Prostate gland (tissue), 2 donors: ENCODE measurements around the gene C10orf62.
"Not testable (repeated sequence)": the region's sequence is repeated elsewhere in the genome, so short reads cannot be mapped to it uniquely, and the experiment has no call there.

Source experiments
- POLR2AphosphoS5 ChIP-seq: sonication (generic); formaldehyde crosslinking; IDR thresholded peaks from one replicate; pipeline ENCODE4 v1.6.1; 2017; ENCODE audit warnings: antibody characterized with exemption
- TF ChIP-seq, protein P1 (sequence below), 4 experiments: fragments of 200-600 bp in 2 of 4; fragments of 450-650 bp in 2 of 4; sonication (generic) in 2 of 4; IDR thresholded peaks; 1 replicate in 3 of 4; 2 replicates in 1 of 4; pipeline ENCODE4 v1.5.1; 2016 to 2019; ENCODE audit warnings: antibody characterized with exemption in 4 of 4, mild to moderate bottlenecking in 2 of 4, moderate library complexity in 2 of 4

DNA sequence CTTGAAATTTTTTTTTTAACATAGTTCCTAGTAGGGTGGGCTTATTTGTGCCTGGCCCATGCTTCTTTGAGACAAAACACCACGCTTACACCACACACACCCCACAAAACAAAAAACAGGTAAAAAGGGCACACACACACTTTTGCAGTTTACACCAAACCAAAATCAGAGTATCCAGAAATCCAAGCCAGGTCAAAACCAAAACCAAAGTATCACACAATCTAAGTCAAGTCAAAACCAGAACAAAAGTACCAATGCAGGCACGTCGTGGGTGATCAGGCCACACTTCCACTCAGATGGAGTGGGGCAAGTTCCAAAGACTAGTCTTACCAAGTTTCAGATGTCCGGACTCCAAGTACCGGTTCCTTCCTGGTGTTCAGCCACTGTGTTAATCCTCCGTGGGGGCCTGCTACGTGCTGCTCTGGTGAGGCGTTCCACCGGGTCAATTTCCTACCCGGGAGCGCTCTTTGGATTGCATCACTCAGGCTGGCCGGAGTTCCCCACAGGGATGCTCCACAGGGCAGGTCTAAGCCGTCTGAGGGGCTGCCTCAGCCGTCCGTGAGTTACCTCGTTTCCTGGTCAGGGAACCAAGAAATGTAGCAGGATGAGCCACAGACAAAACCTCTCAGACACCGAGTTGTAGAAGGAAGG is 28.7 kb upstream of the C10orf62 start:
- TF ChIP-seq, protein P1, sequence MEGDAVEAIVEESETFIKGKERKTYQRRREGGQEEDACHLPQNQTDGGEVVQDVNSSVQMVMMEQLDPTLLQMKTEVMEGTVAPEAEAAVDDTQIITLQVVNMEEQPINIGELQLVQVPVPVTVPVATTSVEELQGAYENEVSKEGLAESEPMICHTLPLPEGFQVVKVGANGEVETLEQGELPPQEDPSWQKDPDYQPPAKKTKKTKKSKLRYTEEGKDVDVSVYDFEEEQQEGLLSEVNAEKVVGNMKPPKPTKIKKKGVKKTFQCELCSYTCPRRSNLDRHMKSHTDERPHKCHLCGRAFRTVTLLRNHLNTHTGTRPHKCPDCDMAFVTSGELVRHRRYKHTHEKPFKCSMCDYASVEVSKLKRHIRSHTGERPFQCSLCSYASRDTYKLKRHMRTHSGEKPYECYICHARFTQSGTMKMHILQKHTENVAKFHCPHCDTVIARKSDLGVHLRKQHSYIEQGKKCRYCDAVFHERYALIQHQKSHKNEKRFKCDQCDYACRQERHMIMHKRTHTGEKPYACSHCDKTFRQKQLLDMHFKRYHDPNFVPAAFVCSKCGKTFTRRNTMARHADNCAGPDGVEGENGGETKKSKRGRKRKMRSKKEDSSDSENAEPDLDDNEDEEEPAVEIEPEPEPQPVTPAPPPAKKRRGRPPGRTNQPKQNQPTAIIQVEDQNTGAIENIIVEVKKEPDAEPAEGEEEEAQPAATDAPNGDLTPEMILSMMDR (IDR thresholded peaks at IDR 0.05), result not testable (repeated sequence)
- not testable (repeated sequence) for TF ChIP-seq POLR2AphosphoS5
